Activated naive CD8-positive, alpha-beta T cell treated with anti-CD3 and anti-CD28 coated beads, Interleukin-2, amount 50 U/mL, for 16 hours (primary cell): Measurements from ENCODE around the gene CAMSAP3.
"Not testable (repeated sequence)": the region's sequence is repeated elsewhere in the genome, so short reads cannot be mapped to it uniquely, and the experiment has no call there.

Experiments used
- DNase-seq: peaks from one replicate; pipeline ENCODE4 v3.0.0-alpha.2; 2020; ENCODE audit warnings: low read depth, low spot score

The CAMSAP3 gene

GRCh38 chr19:7575434-7576040, 20.1 kb upstream of the CAMSAP3 start:
- DNase-seq = no peak

GRCh38 chr19:7577422-7577821, 18.2 kb upstream of the CAMSAP3 start:
- not testable (repeated sequence) for DNase-seq

GRCh38 chr19:7578127-7578526, 17.5 kb upstream of the CAMSAP3 start:
- no peak for DNase-seq

- DNase-seq = no peak
Observed at GRCh38 chr19:7579182-7579581, 16.5 kb upstream of the CAMSAP3 start.

- no peak for DNase-seq
Observed at GRCh38 chr19:7582446-7582845, 13.2 kb upstream of the CAMSAP3 start.

GRCh38 chr19:7589822-7590221, 5.8 kb upstream of the CAMSAP3 start:
- no peak for DNase-seq

GRCh38 chr19:7590256-7590655, 5.4 kb upstream of the CAMSAP3 start:
- no peak for DNase-seq

- no peak for DNase-seq
Observed at GRCh38 chr19:7596211-7596937, 711 bp downstream of the CAMSAP3 start.

- no peak for DNase-seq
Observed at GRCh38 chr19:7597689-7598088, 2.0 kb downstream of the CAMSAP3 start.

- DNase-seq = no peak
Observed at GRCh38 chr19:7598180-7598579, 2.5 kb downstream of the CAMSAP3 start.

- no peak for DNase-seq
Observed at GRCh38 chr19:7600721-7601120, 5.1 kb downstream of the CAMSAP3 start.

- no peak for DNase-seq
Observed at GRCh38 chr19:7602240-7602934, 6.7 kb downstream of the CAMSAP3 start.

GRCh38 chr19:7602935-7603497, 7.4 kb downstream of the CAMSAP3 start:
- no peak for DNase-seq

- no peak for DNase-seq
Observed at GRCh38 chr19:7603919-7604318, 8.3 kb downstream of the CAMSAP3 start.

GRCh38 chr19:7605490-7606222, 10.0 kb downstream of the CAMSAP3 start:
- DNase-seq = no peak

- no peak for DNase-seq
Observed at GRCh38 chr19:7606289-7606688, 10.6 kb downstream of the CAMSAP3 start.

- no peak for DNase-seq
Observed at GRCh38 chr19:7607212-7607873, 11.7 kb downstream of the CAMSAP3 start.

GRCh38 chr19:7607874-7608560, 12.4 kb downstream of the CAMSAP3 start:
- DNase-seq = no peak

GRCh38 chr19:7610491-7611240, 15.0 kb downstream of the CAMSAP3 start:
- DNase-seq = no peak
